GM12892 (cell line): ENCODE data around the gene LBR.

Experiments
- POLR2A ChIP-seq: IDR thresholded peaks from 2 replicates; pipeline ENCODE4 v1.6.1; 2011; ENCODE audit warnings: low read depth, low read length, control low read depth
- TAF1 ChIP-seq: IDR thresholded peaks from 2 replicates; pipeline ENCODE4 v1.6.1; 2011; ENCODE audit warnings: low read depth, mild to moderate bottlenecking, control low read depth, low read length, borderline replicate concordance

- TF ChIP-seq TAF1 = no peak
- no peak for TF ChIP-seq POLR2A
Measured at GRCh38 chr1:225380691-225381090, 47.1 kb downstream of the LBR start.
